Bronchial epithelial cell (primary cell): ENCODE measurements around the gene COX19. TPM values are rescaled to one million over a fixed set of nuclear protein-coding genes. Genes with fewer than 3 reads are reported as not detected.

Source experiments
- DNase-seq: peaks from one replicate; pipeline ENCODE4 v3.0.0-alpha.2; 2010; ENCODE audit warnings: low read depth
- FAIRE-seq: peaks from 2 replicates; lab custom pipeline; 2011; peaks lifted over from hg19 to GRCh38; lab: Jason Lieb, UNC
- H3K27me3 ChIP-seq: 2 replicates; pipeline ENCODE4 v1.5.1; 2011; ENCODE audit warnings: low read length; ENCODE audit not compliant: control insufficient read depth, insufficient read depth
- H3K36me3 ChIP-seq: 2 replicates; pipeline ENCODE4 v1.5.1; 2011; ENCODE audit warnings: low read length; ENCODE audit not compliant: control insufficient read depth, insufficient read depth
- H3K4me3 ChIP-seq: 2 replicates; pipeline ENCODE4 v1.5.1; 2011; ENCODE audit warnings: mild to moderate bottlenecking, low read depth, low read length, control low read depth
- CTCF ChIP-seq: IDR thresholded peaks from 2 replicates; pipeline ENCODE4 v1.5.1; 2011; ENCODE audit warnings: mild to moderate bottlenecking, moderate library complexity, low read length, control low read depth, inconsistent platforms; ENCODE audit not compliant: insufficient read depth, severe bottlenecking
- total RNA-seq: library from RNA; depleted of rRNA; stranded (reverse); fragments of >200 nt; gene quantifications from 2 replicates; pipeline ENCODE4 v1.2.1, GENCODE V29; 2014

Gene COX19
- total RNA-seq, 1 donor from 2014 or later: 12.9 TPM

GRCh38 chr7:983004-983615 is 7.8 kb upstream of the COX19 start, which contains the start of gene CYP2W1:
TSS of gene CYP2W1 (plus strand) at chr7:983181. CDS start at chr7:983212, 31 bp downstream.
- no peak for DNase-seq
- no peak within 1 kb of the TSS for H3K4me3 ChIP-seq
- no peaks in the 10 kb centered on the region for H3K36me3 ChIP-seq
- peaks cover 2% of the 10 kb centered on the region for H3K27me3 ChIP-seq
- no peak for FAIRE-seq
- TF ChIP-seq CTCF: no peak

- Histone ChIP-seq H3K27me3 (peaks cover 2% of the 10 kb centered on the region), H3K4me3 (no peak overlapping the region), H3K36me3 (no peaks in the 10 kb centered on the region)
- no peak for FAIRE-seq
- TF ChIP-seq CTCF: no peak
- no peak for DNase-seq
Observed at GRCh38 chr7:982511-983003, 7.2 kb upstream of the COX19 start.

- no peak for TF ChIP-seq CTCF
- FAIRE-seq (no peak), DNase-seq (no peak)
- no peak overlapping the region for H3K4me3 ChIP-seq
- H3K27me3 ChIP-seq: peaks cover 2% of the 10 kb centered on the region
- no peaks in the 10 kb centered on the region for H3K36me3 ChIP-seq
Observed at GRCh38 chr7:981793-982510, 6.6 kb upstream of the COX19 start.

- no peaks in the 10 kb centered on the region for H3K36me3 ChIP-seq
- DNase-seq (no peak), FAIRE-seq (no peak)
- no peak overlapping the region for H3K4me3 ChIP-seq
- TF ChIP-seq CTCF: no peak
- peaks cover 2% of the 10 kb centered on the region for H3K27me3 ChIP-seq
Observed at GRCh38 chr7:979886-980571, 4.7 kb upstream of the COX19 start.

- FAIRE-seq (no peak), DNase-seq (no peak)
- no peak overlapping the region for H3K4me3 ChIP-seq
- no peak for TF ChIP-seq CTCF
- H3K36me3 ChIP-seq: no peaks in the 10 kb centered on the region
- peaks cover 2% of the 10 kb centered on the region for H3K27me3 ChIP-seq
Observed at GRCh38 chr7:979151-979550, 3.8 kb upstream of the COX19 start.
